Activated CD4-positive, alpha-beta T cell treated with anti-CD3 and anti-CD28 coated beads for 24 hours (primary cell): ENCODE data around the gene ANK2.

ENCODE experiments used
- DNase-seq, 2 donors: peaks; one replicate each; pipeline ENCODE4 v3.0.0-alpha.2; 2020; ENCODE audit warnings: low read depth in 2 of 2

The ANK2 gene

DNA sequence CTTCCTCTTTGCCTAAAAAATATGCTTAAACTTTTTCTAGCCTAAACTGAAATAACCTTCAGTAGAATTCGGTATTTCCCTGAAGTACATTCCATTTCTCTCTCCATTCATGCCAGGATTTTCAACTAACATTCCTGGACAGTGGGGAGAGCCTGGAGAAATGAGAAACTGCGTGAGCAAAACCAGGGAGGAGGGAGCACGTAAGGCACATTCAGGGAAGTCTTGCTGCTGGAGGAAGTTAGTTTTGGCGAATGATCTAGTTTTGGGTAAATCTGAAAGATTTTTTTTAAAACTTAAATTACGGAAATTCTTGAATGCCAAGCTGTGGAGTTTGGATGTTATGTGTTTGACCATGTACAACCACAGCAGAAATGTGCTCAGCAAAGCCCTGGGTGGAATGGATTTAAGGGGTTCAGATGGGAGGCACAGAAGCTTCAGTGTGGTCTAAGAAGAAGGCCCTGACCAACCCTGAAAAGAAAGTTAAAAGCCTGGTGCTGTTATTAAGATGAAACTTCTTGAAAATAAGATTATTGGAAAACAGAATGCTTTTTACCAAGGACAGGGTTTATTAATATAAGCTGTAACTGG, 347.8 kb downstream of the ANK2 start:
- no peak for DNase-seq

DNA sequence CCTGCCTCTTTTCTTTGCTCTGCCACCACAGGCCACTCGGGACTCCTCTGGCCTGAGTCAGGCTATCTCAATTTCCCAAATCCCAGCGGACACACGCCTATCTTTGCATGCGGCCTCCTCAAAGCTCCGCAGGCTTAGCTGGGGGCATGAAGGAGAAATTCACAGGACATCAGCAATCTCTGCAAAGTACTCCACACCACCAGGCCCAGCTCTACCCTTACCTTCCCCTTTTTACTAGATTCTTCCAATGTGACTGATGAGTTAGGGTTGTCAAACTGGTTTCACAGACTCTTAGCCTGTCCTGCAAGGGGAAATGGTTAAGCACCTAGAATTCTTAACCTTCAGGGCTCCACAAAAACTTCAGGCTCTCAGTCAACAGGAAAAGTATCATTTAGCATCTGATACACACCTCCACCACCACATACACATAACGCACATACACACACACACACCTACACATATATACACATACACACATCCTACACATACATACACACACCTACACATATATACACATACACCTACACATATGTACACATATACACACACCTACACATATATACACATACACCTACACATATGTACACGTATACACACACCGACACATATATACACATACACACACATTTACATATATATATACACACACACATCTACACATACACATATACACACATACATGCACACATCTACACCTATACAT, 349.1 kb downstream of the ANK2 start:
- DNase-seq, result no peak

GRCh38 chr4:113404167-113404571, 354.7 kb downstream of the ANK2 start:
- DNase-seq, result no peak

- no peak for DNase-seq
Measured at GRCh38 chr4:113404841-113405240, 355.4 kb downstream of the ANK2 start.

- DNase-seq, result no peak
Measured at GRCh38 chr4:113405874-113406722, 356.6 kb downstream of the ANK2 start.

DNA sequence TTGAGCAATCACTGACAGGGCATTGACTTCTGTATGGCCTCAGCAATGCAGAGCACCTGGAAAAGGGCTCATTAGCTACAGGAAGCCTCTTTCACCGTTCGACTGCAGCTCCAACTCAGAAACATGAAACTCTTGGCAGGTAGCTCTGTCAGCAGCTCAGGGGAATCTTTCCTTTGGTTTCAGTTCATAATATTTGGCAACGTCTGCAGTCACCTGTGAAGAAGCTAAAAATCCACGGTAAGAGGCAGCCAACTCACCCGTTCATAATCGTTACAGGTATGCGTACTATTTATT, 357.2 kb downstream of the ANK2 start:
- no peak for DNase-seq

DNA sequence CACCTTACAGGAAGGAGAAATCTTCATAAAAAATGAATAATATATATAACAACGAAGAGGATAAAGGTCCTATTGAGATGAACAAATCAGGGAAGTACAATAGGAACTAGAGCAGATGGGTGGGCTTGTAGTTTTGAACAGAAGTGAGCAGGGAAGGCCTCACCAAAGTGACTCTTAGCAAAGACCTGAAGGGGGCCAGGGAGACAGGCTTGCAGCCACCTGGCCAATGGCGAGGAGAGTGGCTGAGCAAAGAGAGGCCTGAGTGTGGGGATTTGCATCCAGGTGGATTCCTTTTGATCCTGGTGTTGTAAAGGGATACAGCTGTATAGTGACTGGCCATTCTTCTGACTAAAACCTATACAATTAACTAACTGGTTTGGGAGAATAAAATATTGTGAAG, 358.0 kb downstream of the ANK2 start:
- DNase-seq, result no peak

DNA sequence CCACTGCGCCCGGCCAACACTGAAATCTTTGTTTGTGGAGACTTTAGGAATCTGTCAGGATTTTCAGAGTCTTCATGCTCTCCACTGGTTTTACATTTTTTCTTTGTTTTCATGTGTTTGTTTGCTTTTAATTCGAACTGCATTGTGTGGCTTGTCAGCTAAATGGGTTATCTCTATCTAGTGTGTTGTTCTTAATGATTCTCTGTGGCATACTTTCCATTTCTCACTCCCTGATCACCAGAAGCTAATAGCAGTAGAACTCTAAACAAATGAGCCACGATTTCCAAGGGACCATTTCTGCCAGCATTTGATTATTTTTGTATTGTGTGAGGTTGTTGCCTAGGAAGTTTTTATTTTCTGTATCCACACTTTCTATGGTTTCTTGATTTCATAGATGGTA, 359.7 kb downstream of the ANK2 start:
- no peak for DNase-seq

DNA sequence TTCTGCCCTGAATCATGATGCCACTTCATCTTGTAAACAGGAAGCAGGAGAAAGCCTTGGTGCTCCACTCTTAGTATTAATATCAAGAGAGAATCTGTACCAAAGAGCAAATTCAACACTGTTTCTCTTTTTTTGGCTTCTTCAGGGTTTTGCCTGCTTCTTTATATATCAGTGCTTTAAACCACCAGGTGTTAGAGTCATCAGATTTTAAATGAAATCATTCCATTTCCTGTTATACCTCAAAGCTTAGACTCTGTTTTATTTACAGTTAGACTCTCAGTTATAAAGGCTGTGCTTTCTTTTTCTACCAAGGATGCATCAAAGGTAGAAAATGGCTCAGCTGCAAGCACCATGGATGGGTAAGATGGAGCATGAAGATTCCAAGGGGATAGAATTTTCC, 361.2 kb downstream of the ANK2 start:
- DNase-seq, result no peak

DNA sequence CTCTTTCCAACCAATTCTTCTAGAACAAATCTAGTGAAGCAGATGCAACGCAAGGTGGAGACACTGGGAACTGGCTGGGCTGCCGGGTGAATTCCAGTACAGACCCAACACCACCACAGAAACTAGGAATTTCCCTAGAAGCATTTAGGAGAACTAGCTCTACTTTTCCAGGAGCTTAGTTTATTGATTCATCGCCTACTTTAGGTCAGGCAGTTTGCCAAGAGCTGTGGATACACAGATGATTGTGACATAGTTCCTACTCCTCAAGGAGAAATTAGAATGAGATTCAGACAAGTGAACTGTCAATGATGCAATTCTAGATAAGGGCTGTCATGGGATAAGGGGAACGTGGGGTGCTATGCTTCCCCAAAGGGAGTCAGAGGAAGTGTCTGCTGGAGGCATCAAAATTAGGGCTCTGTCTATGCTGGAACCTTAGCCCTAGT, 362.1 kb downstream of the ANK2 start:
- DNase-seq, result no peak

DNA sequence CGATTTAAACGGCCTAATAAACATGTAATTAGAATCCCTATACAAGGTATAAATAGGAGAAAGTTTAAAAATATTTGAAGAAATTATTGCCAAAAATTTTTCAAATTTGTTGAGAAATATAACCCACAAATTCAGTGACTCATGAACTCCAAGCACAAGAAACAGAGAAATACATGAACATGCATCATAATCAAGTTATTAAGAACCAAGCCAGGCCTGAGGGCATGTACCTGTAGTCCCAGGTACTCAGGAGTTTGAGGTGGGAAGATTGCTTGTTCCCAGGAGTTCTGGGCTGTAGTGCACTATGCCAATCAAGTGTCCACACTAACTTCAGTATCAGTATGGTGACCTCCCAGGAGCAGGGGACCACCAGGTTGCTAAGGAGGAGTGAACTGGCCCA, 370.2 kb downstream of the ANK2 start:
- no peak for DNase-seq

DNA sequence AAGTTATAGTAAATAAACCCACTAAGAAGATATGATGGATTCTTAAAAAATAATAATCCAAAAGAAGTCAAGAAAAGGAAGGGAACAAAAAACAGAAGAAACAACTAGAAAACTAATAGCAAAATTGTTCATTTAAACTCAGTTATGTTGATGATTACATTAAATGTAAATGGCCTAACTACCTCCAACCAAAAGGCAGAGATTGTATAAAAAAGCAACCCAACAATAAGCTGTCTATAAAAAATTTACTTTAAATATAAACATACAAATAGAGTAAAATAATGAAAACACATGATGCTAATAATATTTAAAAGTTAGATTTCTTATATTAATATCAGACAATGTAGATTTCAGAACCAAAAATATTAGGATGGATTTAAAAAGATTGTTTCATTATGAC, 371.5 kb downstream of the ANK2 start:
- DNase-seq, result no peak

DNA sequence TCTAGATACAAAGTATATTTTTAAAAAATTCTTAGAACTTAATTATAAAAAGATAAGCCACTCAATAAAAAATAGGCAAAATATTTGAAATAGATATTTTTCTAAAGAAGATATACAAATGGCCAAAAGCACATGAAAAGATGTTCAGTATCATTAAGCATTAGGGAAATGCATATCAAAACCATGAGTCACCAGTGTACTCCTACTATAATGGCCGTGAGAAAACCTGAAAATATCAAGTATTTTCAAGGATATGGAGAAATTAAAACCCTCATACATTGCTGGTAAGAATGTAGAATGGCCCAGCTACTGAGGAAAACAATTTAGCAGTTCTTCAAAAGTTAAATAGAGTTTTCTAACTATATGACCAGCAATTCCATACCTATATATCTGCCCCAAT, 374.2 kb downstream of the ANK2 start:
- DNase-seq, result no peak

DNA sequence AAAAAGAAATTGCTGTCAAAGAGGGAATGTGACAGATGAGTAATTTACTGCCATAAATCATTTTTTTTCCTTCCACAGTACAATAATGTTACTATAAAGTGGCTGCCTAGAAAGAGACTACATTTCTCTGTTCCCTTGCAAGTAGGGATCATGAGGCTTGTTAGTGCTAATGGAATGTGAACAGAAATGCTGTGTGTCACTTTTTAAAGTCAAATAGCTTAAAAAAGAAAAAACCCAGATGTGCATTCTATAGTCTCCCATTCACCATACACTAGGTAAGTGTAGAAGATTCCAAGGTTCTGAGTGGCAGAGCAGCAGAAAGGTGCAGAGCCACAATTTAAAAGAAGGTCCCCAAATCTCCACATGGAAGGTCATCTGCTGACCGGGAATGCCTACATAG, 383.7 kb downstream of the ANK2 start:
- no peak for DNase-seq
